ENCODE data around the gene TNNC2. TPM values are rescaled to one million over a fixed set of nuclear protein-coding genes. Genes with fewer than 3 reads are reported as not detected.

Gene TNNC2
- total RNA-seq, 1 donor from 2014 or later, result 0.52 TPM

GRCh38 chr20:45776931-45777330, 50.2 kb downstream of the TNNC2 start:
- TF ChIP-seq CTCF (IDR thresholded peaks at IDR 0.05), result no peak
- no peaks in the 10 kb centered on the region for H3K9me3 Mint-ChIP-seq (ENCODE audit: low read depth)
- peaks cover 2% of the 10 kb centered on the region for H3K27me3 Mint-ChIP-seq (ENCODE audit: low read depth)
- no peaks in the 10 kb centered on the region for H3K36me3 Mint-ChIP-seq (ENCODE audit: low read depth)
- no peak overlapping the region for H3K4me3 Mint-ChIP-seq (ENCODE audit: unreplicated experiment)
- no peak overlapping the region for H3K27ac Mint-ChIP-seq (ENCODE audit: unreplicated experiment)
- H3K4me1 Mint-ChIP-seq (ENCODE audit: low read depth), result peaks cover 42% of the 10 kb centered on the region
- DNase-seq (ENCODE audit: low spot score), result no peak

- Mint-ChIP-seq H3K4me3 (ENCODE audit: unreplicated experiment) (no peak overlapping the region), H3K36me3 (ENCODE audit: low read depth) (no peaks in the 10 kb centered on the region), H3K27me3 (ENCODE audit: low read depth) (peaks cover 2% of the 10 kb centered on the region), H3K4me1 (ENCODE audit: low read depth) (peaks cover 41% of the 10 kb centered on the region), H3K9me3 (ENCODE audit: low read depth) (no peaks in the 10 kb centered on the region), H3K27ac (ENCODE audit: unreplicated experiment) (no peak overlapping the region)
- DNase-seq (ENCODE audit: low spot score), result no peak
- TF ChIP-seq CTCF (IDR thresholded peaks at IDR 0.05), result no peak
Observed at GRCh38 chr20:45775411-45775810, 51.7 kb downstream of the TNNC2 start.

GRCh38 chr20:45774945-45775344, 52.2 kb downstream of the TNNC2 start:
- Mint-ChIP-seq H3K4me1 (ENCODE audit: low read depth) (peaks cover 36% of the 10 kb centered on the region), H3K4me3 (ENCODE audit: unreplicated experiment) (no peak overlapping the region), H3K9me3 (ENCODE audit: low read depth) (no peaks in the 10 kb centered on the region), H3K36me3 (ENCODE audit: low read depth) (no peaks in the 10 kb centered on the region), H3K27ac (ENCODE audit: unreplicated experiment) (no peak overlapping the region), H3K27me3 (ENCODE audit: low read depth) (peaks cover 2% of the 10 kb centered on the region)
- no peak for DNase-seq (ENCODE audit: low spot score)
- TF ChIP-seq CTCF (IDR thresholded peaks at IDR 0.05), result no peak

Other genes with a start within 250 kb of the TNNC2 start
- gene WFDC8, start 248.0 kb downstream of the TNNC2 start, total RNA-seq, result not detected in 3 replicates
- gene WFDC10A, start 197.6 kb downstream of the TNNC2 start, total RNA-seq, result not detected in 3 replicates
- gene WFDC9, start 196.0 kb downstream of the TNNC2 start, total RNA-seq, result not detected in 3 replicates
- gene WFDC11, start 157.1 kb downstream of the TNNC2 start, total RNA-seq, result not detected in 3 replicates
- gene WFDC13, start 125.3 kb downstream of the TNNC2 start, total RNA-seq, result not detected in 3 replicates
- gene WFDC10B, start 122.3 kb downstream of the TNNC2 start, total RNA-seq, result not detected in 3 replicates
- not detected in 3 replicates for gene SPINT4, start 105.0 kb downstream of the TNNC2 start, total RNA-seq
- 0.70 to 1.4 TPM in 2 of 3 replicates, not detected in the other for gene WFDC3, start 35.4 kb downstream of the TNNC2 start, total RNA-seq
- 22.1 to 22.9 TPM (median 22.5 TPM) in 3 replicates for gene DNTTIP1, start 35.4 kb downstream of the TNNC2 start, total RNA-seq
- 12.8 to 17.2 TPM (median 15.3 TPM) in 3 replicates for gene UBE2C, start 14.7 kb downstream of the TNNC2 start, total RNA-seq
- 25.2 to 27.7 TPM (median 26.5 TPM) in 3 replicates for gene SNX21, start 6.5 kb upstream of the TNNC2 start, total RNA-seq
- gene ACOT8, start 30.1 kb upstream of the TNNC2 start, total RNA-seq, result 14.2 to 22.8 TPM (median 15.9 TPM) in 3 replicates
- gene ZSWIM3, start 30.3 kb upstream of the TNNC2 start, total RNA-seq, result 3.4 to 4.9 TPM (median 3.9 TPM) in 3 replicates
- gene ZSWIM1, start 53.9 kb upstream of the TNNC2 start, total RNA-seq, result 7.9 to 11.3 TPM (median 8.1 TPM) in 3 replicates
- 0.49 to 1.4 TPM (median 1.2 TPM) in 3 replicates for gene SPATA25, start 60.3 kb upstream of the TNNC2 start, total RNA-seq
- gene NEURL2, start 63.9 kb upstream of the TNNC2 start, total RNA-seq, result 1.8 to 3.0 TPM (median 2.7 TPM) in 3 replicates
- gene CTSA, start 64.0 kb upstream of the TNNC2 start, total RNA-seq, result 172 to 199 TPM (median 175 TPM) in 3 replicates
- gene PLTP, start 84.8 kb upstream of the TNNC2 start, total RNA-seq, result 48.1 to 53.1 TPM (median 48.5 TPM) in 3 replicates
- 23.5 to 25.7 TPM (median 24.9 TPM) in 3 replicates for gene PCIF1, start 107.4 kb upstream of the TNNC2 start, total RNA-seq
- 14.2 to 18.3 TPM (median 14.6 TPM) in 3 replicates for gene ZNF335, start 144.9 kb upstream of the TNNC2 start, total RNA-seq
- 2.1 to 2.2 TPM in 2 of 3 replicates, not detected in the other for gene MMP9, start 181.6 kb upstream of the TNNC2 start, total RNA-seq
- 0.89 to 2.1 TPM (median 1.9 TPM) in 3 replicates for gene SLC12A5, start 201.9 kb upstream of the TNNC2 start, total RNA-seq

Data from chondrocyte (in vitro differentiated cells).